IMR-90 (cell line): Measurements from ENCODE around the gene NLRC3. TPM values are rescaled to one million over a fixed set of nuclear protein-coding genes. Genes with fewer than 3 reads are reported as not detected.

Experiments used
- ATAC-seq: fragments of 200-7000 bp; cut with Tn5 transposase; 2 replicates; pipeline ENCODE4 v1.9.1; 2020; ENCODE audit warnings: low read depth, mild to moderate bottlenecking, moderate library complexity
- BruUV-seq: library from RNA; stranded (reverse); fragments of 400-500 nt; replicated peaks from 2 replicates; lab custom pipeline; 2021; lab: Mats Ljungman, UMichigan
- CTCF ChIA-PET: fragments of 300-600 bp; formaldehyde crosslinking; extraction: SDS; loops from one replicate; lab custom pipeline; 2021; ENCODE audit warnings: antibody characterized with exemption; lab: Yijun Ruan, JAX
- POLR2A ChIA-PET: fragments of 300-600 bp; sonication (Branson Sonifier 250); formaldehyde crosslinking; loops from one replicate; lab custom pipeline; 2022; ENCODE audit warnings: antibody characterized with exemption; ENCODE audit not compliant: unreplicated experiment; lab: Charles Lee
- DNase-seq: peaks from one replicate; pipeline ENCODE4 v3.0.0; 2013
- H2AFZ ChIP-seq: replicated peaks from 2 replicates; pipeline ENCODE3; 2013; ENCODE audit warnings: low read length, mild to moderate bottlenecking; ENCODE audit not compliant: poor library complexity
- H2AK5ac ChIP-seq: 2 replicates; pipeline ENCODE4 v1.6.1; 2013; ENCODE audit warnings: low read depth, low read length, inconsistent platforms
- H2AK9ac ChIP-seq: replicated peaks from 2 replicates; pipeline ENCODE3; 2013; ENCODE audit warnings: mild to moderate bottlenecking, low read depth, low read length, moderate library complexity; ENCODE audit not compliant: poor library complexity
- H2BK120ac ChIP-seq: 2 replicates; pipeline ENCODE4 v1.6.1; 2013; ENCODE audit warnings: low read depth, low read length, inconsistent platforms
- H2BK15ac ChIP-seq: 3 replicates; pipeline ENCODE4 v1.6.1; 2013; ENCODE audit warnings: low read depth, low read length, inconsistent platforms
- H2BK20ac ChIP-seq: 2 replicates; pipeline ENCODE4 v1.6.1; 2013; ENCODE audit warnings: low read depth, mild to moderate bottlenecking, inconsistent platforms, low read length, moderate library complexity
- H2BK5ac ChIP-seq: 2 replicates; pipeline ENCODE4 v1.6.1; 2013; ENCODE audit warnings: mild to moderate bottlenecking, low read depth, low read length, inconsistent platforms; ENCODE audit not compliant: poor library complexity, severe bottlenecking
- H3K14ac ChIP-seq: replicated peaks from 2 replicates; pipeline ENCODE4 v1.6.1; 2013; ENCODE audit warnings: low read depth, low read length, inconsistent platforms
- H3K18ac ChIP-seq: 2 replicates; pipeline ENCODE4 v1.6.1; 2013; ENCODE audit warnings: low read depth, low read length, control low read depth
- H3K23ac ChIP-seq: 2 replicates; pipeline ENCODE4 v1.6.1; 2013; ENCODE audit warnings: low read depth, low read length, inconsistent platforms
- H3K27ac ChIP-seq: 2 replicates; pipeline ENCODE4 v1.5.1; 2013; ENCODE audit warnings: mild to moderate bottlenecking, control low read depth, low read length; ENCODE audit not compliant: insufficient read depth
- H3K27me3 ChIP-seq: 2 replicates; pipeline ENCODE4 v1.6.1; 2013; ENCODE audit warnings: low read length; ENCODE audit not compliant: control insufficient read depth, insufficient read depth
- H3K36me3 ChIP-seq: 2 replicates; pipeline ENCODE4 v1.6.1; 2013; ENCODE audit warnings: low read length, mixed read lengths; ENCODE audit not compliant: control insufficient read depth, insufficient read depth
- H3K4ac ChIP-seq: 2 replicates; pipeline ENCODE4 v1.6.1; 2013; ENCODE audit warnings: low read depth, low read length, inconsistent platforms
- H3K4me1 ChIP-seq: 2 replicates; pipeline ENCODE4 v1.6.1; 2013; ENCODE audit warnings: low read length, mixed read lengths; ENCODE audit not compliant: control insufficient read depth, insufficient read depth
- H3K4me2 ChIP-seq: 2 replicates; pipeline ENCODE4 v1.6.1; 2013; ENCODE audit warnings: low read depth, mild to moderate bottlenecking, control low read depth, low read length, moderate library complexity
- H3K4me3 ChIP-seq: 2 replicates; pipeline ENCODE4 v1.5.1; 2013; ENCODE audit warnings: low read depth, mild to moderate bottlenecking, control low read depth, low read length, moderate library complexity; ENCODE audit not compliant: insufficient read depth
- H3K56ac ChIP-seq: 2 replicates; pipeline ENCODE4 v1.6.1; 2013; ENCODE audit warnings: low read length, inconsistent platforms; ENCODE audit not compliant: insufficient read depth; ENCODE audit errors: extremely low read depth
- H3K79me1 ChIP-seq, 2 experiments: 2 replicates each; pipeline ENCODE4 v1.6.1; 2013; ENCODE audit warnings: low read length in 2 of 2, inconsistent platforms in 1 of 2, low read depth in 1 of 2
- H3K9ac ChIP-seq: 2 replicates; pipeline ENCODE4 v1.6.1; 2013; ENCODE audit warnings: low read depth, low read length, control low read depth
- H3K9me1 ChIP-seq: 2 replicates; pipeline ENCODE4 v1.6.1; 2013; ENCODE audit warnings: low read length, inconsistent platforms; ENCODE audit not compliant: insufficient read depth
- H3K9me3 ChIP-seq: 2 replicates; pipeline ENCODE4 v1.6.1; 2013; ENCODE audit warnings: low read length; ENCODE audit not compliant: control insufficient read depth, insufficient read depth
- H4K20me1 ChIP-seq: 2 replicates; pipeline ENCODE4 v1.6.1; 2013; ENCODE audit warnings: low read length, inconsistent platforms; ENCODE audit not compliant: insufficient read depth
- H4K5ac ChIP-seq: 2 replicates; pipeline ENCODE4 v1.6.1; 2013; ENCODE audit warnings: mild to moderate bottlenecking, low read depth, low read length, control low read depth
- H4K8ac ChIP-seq, 2 experiments: 2 replicates each; pipeline ENCODE4 v1.6.1; 2013; ENCODE audit warnings: low read depth in 2 of 2, low read length in 2 of 2, control low read depth in 1 of 2, inconsistent platforms in 1 of 2
- H4K91ac ChIP-seq: 2 replicates; pipeline ENCODE4 v1.6.1; 2013; ENCODE audit warnings: low read depth, low read length, inconsistent platforms; ENCODE audit not compliant: insufficient read depth
- CEBPB ChIP-seq: IDR thresholded peaks from 2 replicates; pipeline ENCODE4 v1.6.1; 2012; ENCODE audit warnings: low read depth, low read length, improper control_type of control experiment
- CTCF ChIP-seq: conservative IDR thresholded peaks from 2 replicates; pipeline ENCODE4 v1.5.1; 2012; ENCODE audit warnings: mild to moderate bottlenecking, low read depth, low read length, improper control_type of control experiment
- ELK1 ChIP-seq: fragments of 150-350 bp; IDR thresholded peaks from 2 replicates; pipeline ENCODE4 v1.6.1; 2016; ENCODE audit warnings: low read depth, mild to moderate bottlenecking, low read length, moderate library complexity, borderline replicate concordance
- MAFK ChIP-seq: IDR thresholded peaks from 2 replicates; pipeline ENCODE4 v1.6.1; 2012; ENCODE audit warnings: low read depth, low read length, improper control_type of control experiment
- RAD21 ChIP-seq: IDR thresholded peaks from 2 replicates; pipeline ENCODE4 v1.6.1; 2012; ENCODE audit warnings: low read length, improper control_type of control experiment
- RCOR1 ChIP-seq: IDR thresholded peaks from 2 replicates; pipeline ENCODE4 v1.6.1; 2012; ENCODE audit warnings: mild to moderate bottlenecking, low read length, improper control_type of control experiment; ENCODE audit not compliant: insufficient replicate concordance
- RFX5 ChIP-seq: IDR thresholded peaks from 2 replicates; pipeline ENCODE4 v1.8.0; 2012; ENCODE audit warnings: low read depth, mild to moderate bottlenecking, low read length, moderate library complexity
- SMC3 ChIP-seq: fragments of 150-350 bp; IDR thresholded peaks from 2 replicates; pipeline ENCODE4 v1.6.1; 2016; ENCODE audit warnings: low read depth, mild to moderate bottlenecking, antibody characterized with exemption, low read length, moderate library complexity
- USF2 ChIP-seq: fragments of 150-350 bp; IDR thresholded peaks from 2 replicates; pipeline ENCODE4 v1.6.1; 2017; ENCODE audit warnings: mild to moderate bottlenecking, antibody characterized with exemption, low read length, low read depth
- WGBS, 2 experiments: methylation state at CpG; one replicate each; pipeline versions ENCODE4 v1.1.5 to v1.1.7; 2013; ENCODE audit warnings: missing lambda C conversion rate in 2 of 2; ENCODE audit not compliant: insufficient read length in 1 of 2; ENCODE audit errors: extremely low coverage in 2 of 2; 5-methylcytosine and 5-hydroxymethylcytosine counted together
- dilution Hi-C: fragments of 300-500 bp; cut with HindIII; formaldehyde crosslinking; loops from one replicate; pipeline ENCODE4 v1.14.3; 2018; ENCODE audit warnings: low sequenced_read_pairs; ENCODE audit not compliant: unreplicated experiment
- in situ Hi-C: fragments of 300-500 bp; cut with MboI; formaldehyde crosslinking; loops from 3 replicates; pipeline ENCODE4 v1.14.3; 2019; ENCODE audit warnings: low sequenced_read_pairs, inconsistent platforms, mixed read lengths
- intact Hi-C: fragments of 100-400 bp; cut with micrococcal nuclease; formaldehyde crosslinking; loops from 2 replicates; pipeline ENCODE4 v1.10.0; 2022
- polyA plus RNA-seq, 3 experiments: library from polyadenylated mRNA; depleted of rRNA; stranded (reverse); fragments of >200 nt; gene quantifications; 2 replicates each; pipeline ENCODE4 v1.2.3, GENCODE V29; 2012; ENCODE audit warnings: low replicate concordance in 1 of 3
- total RNA-seq: library from RNA; depleted of rRNA; stranded (reverse); fragments of >200 nt; gene quantifications from 2 replicates; pipeline ENCODE4 v1.2.3, GENCODE V29; 2012

Gene NLRC3
- total and polyA plus RNA-seq, 2 of the 4 experiments (the other 2 are of a cell fraction): not detected

- Histone ChIP-seq H3K56ac (no peak overlapping the region), H4K5ac (no peak overlapping the region), H3K9me3 (no peaks in the 10 kb centered on the region), H3K79me1 (peaks cover 0 to 3% of the 10 kb centered on the region in 2 experiments; a peak in 1 of 4 replicates), H2BK120ac (no peak overlapping the region), H3K18ac (no peak overlapping the region), H3K36me3 (peaks cover 36% of the 10 kb centered on the region), H4K8ac (no peak overlapping the region), H3K4me2 (no peak overlapping the region), H4K91ac (no peak overlapping the region), H3K4me3 (no peak overlapping the region), H3K4me1 (peaks cover 4% of the 10 kb centered on the region), H3K27me3 (no peaks in the 10 kb centered on the region), H3K9me1 (peaks cover 3% of the 10 kb centered on the region), H2AK5ac (no peak overlapping the region), H3K9ac (no peak overlapping the region), H2AFZ (no peak overlapping the region), H4K20me1 (0 out of 2 replicates have a peak, but pooled peaks cover under 1% of the 10 kb centered on the region), H3K27ac (no peak overlapping the region), H2BK5ac (no peak overlapping the region), H2BK20ac (no peak overlapping the region), H2BK15ac (no peak overlapping the region), H3K4ac (no peak overlapping the region), H2AK9ac (no peak overlapping the region), H3K23ac (no peak overlapping the region), H3K14ac (no peak overlapping the region)
- no TSS peak for BruUV-seq
- intact Hi-C loops (no loop called here), in situ Hi-C loops (no loop called here), dilution Hi-C loops (no loop called here)
- DNase-seq (no peak), ATAC-seq (no peak)
- WGBS, 2 experiments: 100% methylated on average over 1 of the region's 2 CpGs; no CpG with 5 or more reads in 1 of the 2 experiments
- TF ChIP-seq CTCF: no peak
- TF ChIP-seq RCOR1: no peak
- TF ChIP-seq ELK1: no peak
- no peak for TF ChIP-seq USF2
- TF ChIP-seq SMC3: no peak
- no peak for TF ChIP-seq RFX5
- no peak for TF ChIP-seq RAD21
- TF ChIP-seq MAFK: no peak
- no peak for TF ChIP-seq CEBPB
- ChIA-PET CTCF (no interaction called here), POLR2A (no interaction called here)
Measured at GRCh38 chr16:3519581-3519980, 57.6 kb downstream of the NLRC3 start.
